ENCODE results near the gene INTS4.
A peak's percentile ranks its signal among the peaks of the same experiment; 100 is the strongest.
"Not testable (repeated sequence)": the region's sequence is repeated elsewhere in the genome, so short reads cannot be mapped to it uniquely, and the experiment has no call there.

The INTS4 gene

DNA sequence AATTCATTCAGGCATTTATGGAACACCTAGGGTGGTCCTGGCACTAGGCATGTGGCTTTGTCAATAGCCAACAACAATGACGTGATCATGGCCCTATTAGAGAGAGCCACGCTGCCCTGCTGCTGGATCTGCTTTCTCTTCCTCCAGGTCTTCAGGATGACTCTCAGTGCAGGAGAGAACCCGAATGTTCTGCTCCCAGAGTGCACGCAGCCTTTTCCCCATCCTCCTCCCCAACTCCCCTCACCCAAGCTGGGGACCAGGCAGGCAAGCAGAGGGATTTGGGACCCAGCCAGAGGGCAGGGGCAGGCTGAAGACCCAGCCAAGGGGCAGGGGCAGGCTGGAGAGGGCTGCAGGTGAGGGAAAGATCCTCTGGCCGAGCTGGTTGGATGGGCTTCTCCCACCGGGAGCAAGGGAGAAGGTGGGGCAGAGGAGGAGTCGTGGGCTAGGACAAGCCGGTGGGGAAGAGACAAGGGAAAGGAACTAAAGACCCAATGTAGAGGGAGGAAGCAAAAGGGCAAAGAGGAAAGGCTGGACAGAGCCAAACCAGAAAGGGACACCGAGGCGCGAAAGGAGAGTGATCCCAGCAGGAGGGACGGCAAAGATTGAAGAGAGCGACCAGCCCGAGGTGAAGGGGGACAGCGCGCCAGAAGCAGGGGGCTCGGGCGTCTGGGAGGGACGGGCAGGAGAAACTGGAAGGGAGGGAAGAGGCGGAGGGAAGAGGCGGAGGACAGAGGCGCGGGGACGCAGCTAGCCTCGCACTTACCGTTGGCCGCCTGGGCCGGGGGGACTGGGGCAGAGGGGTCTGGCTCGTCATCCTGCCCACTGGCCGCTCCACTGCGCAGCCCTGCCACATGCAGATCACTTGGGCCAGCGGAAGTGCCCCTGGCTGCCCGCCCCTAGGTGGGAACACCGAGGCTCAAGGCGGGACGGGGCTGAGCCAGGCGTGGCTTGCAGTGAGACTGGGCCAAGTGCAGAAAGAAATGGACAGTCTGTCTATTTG, 28.2 kb upstream of the INTS4 start, which contains the start of gene KCTD14:
Gene KCTD14 (minus strand): TSS at position 880 of the 1,000 bp plus-strand sequence. CDS start 27 bp downstream, at position 853.
- DNase-seq (ENCODE audit: low spot score): no peak

DNA sequence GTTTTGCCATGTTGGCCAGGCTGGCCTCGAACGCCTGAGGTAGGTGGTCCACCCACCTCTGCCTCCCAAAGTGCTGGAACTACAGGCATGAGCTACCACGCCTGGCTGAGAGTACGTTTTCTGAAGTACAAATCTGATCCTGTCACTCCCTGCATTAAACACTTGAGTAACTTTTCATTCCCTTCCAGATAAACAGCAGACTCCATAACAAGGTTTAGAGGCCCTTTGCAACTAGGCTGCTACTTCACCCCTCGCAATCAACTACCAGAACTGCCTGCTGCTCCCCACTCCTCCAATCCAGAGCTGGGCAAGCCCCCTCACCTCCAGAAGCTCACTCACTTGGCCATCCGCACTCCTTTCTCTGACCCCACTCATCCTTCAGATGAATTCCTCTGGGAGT, 27.1 kb upstream of the INTS4 start:
- DNase-seq (ENCODE audit: low spot score): no peak

DNA sequence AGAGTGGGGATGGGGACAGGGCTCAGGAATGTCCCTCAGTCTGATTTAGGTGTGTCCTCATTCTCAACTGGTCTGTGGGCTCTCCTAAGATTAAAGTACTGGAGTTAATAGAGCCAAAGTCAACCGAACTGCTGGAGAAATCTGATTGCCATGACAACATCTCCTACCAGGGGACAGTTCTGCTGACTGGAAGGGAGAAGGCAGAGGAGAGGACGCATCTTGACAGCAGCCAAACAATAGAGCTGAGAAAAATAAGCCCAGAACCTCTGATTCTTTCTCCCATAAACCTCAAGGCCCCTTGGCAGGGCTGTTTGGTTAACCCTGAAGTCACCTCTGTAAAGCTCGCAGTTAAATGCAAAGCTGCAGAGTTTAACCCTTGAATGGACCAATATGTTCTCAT, 25.8 kb upstream of the INTS4 start:
- no peak for DNase-seq (ENCODE audit: low spot score)

DNA sequence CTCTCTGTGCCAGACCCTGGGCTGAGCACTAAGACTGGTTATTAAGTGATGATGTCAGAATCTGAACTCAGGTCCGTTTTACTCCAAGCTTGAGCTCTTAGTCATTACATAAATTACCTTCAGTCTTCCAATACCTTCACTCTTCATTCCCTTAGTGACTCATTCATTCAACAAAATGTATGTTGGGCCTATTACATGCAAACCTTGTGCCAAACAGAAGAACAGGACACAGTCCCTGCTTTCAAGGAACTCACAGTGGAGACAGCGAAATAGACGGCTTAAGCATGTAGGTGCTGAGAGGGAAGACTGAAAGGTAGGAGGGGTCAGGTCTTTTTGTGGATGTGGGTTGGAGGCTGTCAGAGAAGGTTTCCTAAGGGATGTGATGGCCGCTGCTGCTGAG, 25.3 kb upstream of the INTS4 start:
- DNase-seq (ENCODE audit: low spot score): no peak

DNA sequence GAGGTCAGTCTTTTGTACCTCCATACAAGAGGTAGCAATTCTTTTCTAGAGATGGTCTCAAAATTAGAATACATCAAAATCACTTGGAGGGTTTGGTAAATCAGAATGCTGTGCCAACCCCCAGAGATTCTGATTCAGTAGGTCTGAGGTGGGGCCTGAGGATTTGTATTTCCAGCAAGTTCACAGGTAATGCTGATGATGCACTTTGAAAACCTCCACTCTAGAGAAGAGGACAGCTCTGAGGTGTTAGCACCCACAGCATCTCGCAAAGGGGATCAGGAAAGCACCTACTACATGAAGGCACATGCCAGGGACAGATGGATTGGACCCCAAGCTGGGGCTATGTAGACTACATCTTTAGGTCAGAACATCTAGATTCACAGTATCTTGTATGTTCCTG, 21.4 kb upstream of the INTS4 start:
- DNase-seq (ENCODE audit: low spot score): no peak

DNA sequence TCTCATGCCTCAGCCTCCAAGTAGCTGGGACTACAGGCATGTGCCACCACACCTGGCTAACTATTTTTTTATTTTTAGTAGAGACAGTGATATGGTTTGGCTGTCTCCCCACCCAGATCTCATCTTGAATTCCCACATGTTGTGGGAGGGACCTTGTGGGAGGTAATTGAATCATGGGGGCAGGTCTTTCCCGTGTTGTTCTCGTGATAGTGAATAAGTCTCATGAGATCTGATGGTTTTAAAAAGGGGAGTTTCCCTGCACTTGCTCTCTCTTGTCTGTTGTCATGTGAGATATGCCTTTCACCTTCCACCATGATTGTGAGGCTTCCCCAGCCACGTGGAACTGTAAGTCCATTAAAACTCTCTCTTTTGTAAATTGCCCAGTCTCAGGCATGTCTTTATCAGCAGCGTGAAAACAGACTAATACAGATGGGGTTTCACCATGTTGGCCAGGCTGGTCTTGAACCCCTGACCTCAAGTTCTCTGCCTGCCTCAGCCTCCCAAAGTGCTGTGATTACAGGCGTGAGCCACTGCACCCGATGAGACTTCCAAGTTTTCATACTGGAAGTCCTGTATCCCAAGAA, 20.6 kb upstream of the INTS4 start:
- DNase-seq (ENCODE audit: low spot score): not testable (repeated sequence)

DNA sequence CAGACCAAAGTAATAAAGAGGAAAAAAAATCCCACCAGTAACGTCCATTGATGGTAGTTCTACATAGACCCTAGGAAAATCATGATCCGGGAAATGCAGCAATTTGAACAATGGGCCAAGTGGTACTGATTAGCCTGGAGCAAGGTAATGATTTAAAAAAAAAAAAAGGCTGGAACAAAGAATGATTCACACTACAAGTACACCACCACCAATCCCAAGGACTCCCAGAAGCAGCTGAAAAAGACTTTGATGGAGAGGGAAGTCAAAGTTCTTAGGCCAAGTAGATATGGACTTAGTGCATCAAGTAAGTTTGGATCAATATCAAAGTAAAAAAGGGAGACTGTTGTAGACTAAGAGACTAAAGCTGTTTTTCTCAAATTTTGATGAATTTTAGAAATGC, 16.8 kb upstream of the INTS4 start:
- no peak for DNase-seq (ENCODE audit: low spot score)

DNA sequence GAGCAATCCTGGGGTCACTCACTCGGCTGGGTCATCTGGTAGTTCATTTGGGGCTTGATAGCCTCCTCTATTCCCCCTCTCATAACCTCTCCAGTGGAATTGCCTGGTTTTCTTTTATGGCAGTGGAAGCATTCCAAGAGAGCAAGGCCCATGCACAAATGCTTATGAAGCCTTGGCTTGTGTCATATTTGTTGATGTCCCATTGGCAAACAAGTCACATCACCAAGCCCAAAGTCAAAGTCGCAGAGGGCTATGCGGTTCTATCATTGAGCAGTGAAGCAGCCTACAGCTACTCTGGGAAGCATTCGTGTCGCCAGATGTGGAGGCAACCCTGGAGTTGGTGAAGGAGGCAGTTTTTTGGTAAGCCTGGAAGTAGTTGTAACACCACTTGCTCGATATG, 16.3 kb upstream of the INTS4 start:
- no peak for DNase-seq (ENCODE audit: low spot score)

DNA sequence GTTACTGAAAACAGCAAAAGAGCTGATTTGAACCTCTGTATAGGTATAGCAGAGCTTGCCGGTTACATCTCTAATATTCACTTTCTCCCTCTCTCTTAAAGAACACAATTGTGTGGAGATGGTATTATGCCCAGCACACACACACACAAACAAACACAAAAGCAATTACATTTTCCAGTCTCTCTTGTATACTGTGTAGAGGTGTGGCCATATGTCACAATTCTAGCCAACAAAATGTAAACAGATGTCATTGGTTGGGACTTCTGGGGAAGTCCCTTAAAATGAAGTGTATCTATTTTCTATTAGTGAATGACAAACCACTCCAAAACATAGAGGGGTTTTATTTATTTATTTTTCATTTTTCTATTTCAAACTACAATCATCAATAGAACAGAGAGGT, 15.8 kb upstream of the INTS4 start:
- no peak for DNase-seq (ENCODE audit: low spot score)

DNA sequence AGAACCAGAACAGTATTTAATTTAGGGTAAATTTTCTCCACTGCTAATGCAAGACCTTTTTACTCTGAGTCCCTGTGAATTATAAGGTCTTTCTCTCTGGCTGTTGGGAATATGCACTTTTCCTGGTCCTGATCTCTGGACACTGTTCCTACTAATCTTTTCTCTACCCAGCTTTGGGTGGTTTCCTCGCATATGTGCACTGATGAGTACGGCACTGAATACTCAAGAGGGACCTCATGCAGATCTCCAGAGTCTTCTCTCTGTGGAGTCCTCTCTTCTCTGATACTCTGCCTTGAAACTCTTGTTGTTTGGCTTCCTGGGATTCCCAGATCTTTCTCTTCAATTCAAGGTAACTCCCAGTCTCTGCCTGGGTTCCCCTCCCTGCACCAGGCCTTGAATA, 14.6 kb upstream of the INTS4 start:
- no peak for DNase-seq (ENCODE audit: low spot score)

DNA sequence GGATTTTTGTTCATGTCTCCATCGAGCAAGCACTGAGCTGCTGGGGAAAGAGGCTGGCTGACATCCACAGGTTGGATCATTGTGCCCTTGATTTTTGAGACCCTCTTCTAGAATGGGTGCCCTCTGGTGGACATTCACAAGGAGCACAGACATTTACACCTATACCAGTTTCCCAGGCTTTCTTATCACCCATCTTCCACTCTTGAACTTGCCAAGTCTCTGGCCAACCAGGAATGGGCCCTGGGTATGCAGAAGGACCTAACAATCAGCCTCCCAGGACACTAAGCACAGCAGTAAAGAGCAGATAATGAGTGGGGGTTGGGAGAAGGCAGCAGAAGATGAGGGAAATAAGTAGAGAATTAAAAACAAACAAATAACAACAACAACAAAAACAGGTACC, 5.7 kb upstream of the INTS4 start:
- DNase-seq (ENCODE audit: low spot score): peak; percentile 54

DNA sequence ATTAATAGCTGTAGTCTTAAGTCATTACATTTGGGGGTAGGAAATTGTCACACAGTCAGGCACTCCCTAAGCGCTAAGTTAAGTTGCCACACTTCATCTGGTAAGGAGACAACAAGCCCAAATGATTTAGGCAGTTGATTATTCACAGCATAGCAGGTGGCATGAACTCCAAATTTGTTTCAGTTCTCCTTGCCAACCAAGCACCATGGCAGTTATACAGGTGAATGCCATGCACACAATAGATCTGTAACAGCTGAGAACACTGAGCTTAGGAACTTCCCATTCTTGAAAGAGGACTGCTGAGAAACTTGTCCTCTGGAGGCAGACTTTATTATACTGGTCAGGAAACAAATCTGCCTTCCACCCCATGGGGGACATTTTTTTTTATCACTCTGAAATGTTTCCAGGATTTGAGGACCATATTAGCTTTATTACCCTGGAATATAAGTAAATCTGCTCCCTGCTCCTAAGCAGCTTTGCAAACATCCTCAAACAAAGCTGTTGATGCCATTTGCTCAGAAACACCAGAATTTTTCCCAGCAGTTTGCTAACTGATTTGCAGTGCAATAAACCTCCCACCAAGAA, 5.1 kb upstream of the INTS4 start:
- DNase-seq (ENCODE audit: low spot score): no peak

DNA sequence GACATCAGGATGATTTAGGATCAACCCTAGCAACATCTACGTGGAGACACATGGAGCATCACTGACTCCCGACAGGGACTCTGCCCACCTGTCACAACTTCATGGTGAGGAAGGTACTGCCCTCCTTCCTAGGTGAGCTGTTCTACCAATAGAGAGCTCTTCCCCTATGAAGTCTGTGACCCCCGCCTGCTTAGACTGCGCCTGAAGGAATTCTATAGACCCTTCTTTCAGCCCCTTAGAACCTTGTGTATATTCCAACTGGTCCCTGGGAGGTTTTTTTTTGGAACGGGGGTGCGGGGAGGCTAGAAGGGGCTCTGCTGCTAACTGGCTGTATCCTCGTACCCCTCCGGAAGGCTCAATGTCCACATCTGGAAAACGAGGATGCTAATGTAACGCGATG, 566 bp downstream of the INTS4 start:
- DNase-seq (ENCODE audit: low spot score): no peak

DNA sequence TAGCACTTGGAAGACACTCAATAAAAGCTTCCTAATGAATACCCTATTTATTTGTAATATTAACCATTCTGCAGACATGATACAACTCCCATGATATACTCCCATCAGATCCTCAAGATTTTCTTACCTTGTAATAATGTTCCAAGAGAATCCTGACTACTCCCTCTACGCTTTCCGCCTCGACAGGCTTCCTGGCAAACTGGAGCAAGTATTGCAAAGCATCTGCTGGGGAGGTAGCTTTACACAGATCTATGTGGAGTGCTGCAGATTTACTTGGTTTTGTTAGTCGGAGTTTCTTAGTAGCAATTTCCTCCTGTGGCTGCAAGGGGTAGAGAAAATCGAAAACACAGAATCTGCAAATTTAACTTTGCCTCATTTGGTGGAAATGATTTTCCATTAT, 3.5 kb downstream of the INTS4 start:
- no peak for DNase-seq (ENCODE audit: low spot score)

DNA sequence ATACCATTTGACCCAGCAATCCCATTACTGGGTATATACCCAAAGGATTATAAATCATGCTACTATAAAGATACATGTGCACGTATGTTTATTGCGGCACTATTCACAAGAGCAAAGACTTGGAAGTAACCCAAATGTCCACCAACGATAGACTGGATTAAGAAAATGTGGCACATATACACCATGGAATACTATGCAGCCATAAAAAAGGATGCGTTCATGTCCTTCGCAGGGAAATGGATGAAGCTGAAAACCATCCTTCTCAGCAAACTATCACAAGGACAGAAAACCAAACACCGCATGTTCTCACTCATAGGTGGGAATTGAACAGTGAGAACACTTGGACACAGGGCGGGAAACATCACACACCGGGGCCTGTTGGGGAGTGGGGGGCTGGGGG, 8.0 kb downstream of the INTS4 start:
- DNase-seq (ENCODE audit: low spot score): not testable (repeated sequence)

DNA sequence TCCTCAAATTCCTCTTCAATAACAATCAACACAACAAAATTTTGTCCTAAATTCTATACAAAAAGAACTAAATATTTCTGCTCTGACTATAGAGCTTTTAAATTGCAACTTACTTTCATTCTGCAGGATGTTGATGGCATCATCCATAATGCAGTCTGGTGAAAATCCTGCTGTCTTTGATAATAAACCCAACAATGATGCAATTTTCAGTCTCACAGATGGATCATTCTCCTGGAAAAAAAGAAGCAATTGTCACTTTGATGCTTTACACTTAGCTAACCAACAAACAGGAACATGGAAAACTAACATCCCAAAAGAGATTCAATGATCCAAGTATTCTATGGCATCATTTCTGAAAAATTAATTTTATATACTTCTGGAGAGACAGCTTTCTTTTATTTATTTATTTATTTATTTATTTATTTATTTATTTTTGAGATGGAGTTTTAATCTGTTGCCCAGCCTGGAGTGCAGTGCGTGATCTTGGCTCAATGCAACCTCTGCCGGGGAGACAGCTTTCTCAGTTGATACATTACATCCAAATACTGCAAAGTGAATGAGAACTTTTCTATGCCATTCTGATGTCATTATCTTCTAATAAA, 13.0 kb downstream of the INTS4 start:
- no peak for DNase-seq (ENCODE audit: low spot score)

DNA sequence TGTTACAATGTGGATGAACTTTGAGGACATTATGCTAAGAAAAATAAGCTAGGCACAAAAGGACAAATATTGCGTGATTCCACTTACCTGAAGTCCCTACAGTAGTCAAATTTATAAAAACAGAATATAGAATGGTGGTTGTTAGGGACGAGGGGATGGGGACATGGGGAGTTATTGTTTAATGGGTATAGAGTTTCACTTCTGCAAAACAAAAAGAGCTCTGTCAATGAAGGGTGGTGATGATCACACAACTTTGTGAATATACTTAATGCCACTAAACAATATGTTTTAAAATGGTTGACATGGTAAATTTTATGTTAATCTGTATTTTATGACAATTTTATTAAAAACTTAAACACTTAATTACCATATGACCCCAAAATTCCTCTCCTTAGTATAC, 26.1 kb downstream of the INTS4 start:
- no peak for DNase-seq (ENCODE audit: low spot score)

DNA sequence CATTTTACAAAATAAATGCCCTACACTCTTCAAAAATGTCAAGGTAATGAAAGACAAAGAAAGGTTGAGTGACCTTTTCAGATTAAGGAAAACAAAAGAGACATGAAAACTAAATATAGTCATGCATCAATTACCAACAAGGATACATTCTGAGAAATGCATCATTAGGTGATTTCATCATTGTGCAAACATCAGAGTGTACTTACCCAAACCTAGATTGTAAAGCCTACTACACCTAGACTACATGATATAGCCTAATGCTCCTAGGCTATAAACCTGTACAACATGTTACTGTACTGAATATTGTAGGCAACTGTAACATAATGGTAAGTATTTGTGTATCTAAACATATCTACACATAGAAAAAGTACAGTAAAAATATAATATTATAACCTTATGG, 26.7 kb downstream of the INTS4 start:
- DNase-seq (ENCODE audit: low spot score): no peak

DNA sequence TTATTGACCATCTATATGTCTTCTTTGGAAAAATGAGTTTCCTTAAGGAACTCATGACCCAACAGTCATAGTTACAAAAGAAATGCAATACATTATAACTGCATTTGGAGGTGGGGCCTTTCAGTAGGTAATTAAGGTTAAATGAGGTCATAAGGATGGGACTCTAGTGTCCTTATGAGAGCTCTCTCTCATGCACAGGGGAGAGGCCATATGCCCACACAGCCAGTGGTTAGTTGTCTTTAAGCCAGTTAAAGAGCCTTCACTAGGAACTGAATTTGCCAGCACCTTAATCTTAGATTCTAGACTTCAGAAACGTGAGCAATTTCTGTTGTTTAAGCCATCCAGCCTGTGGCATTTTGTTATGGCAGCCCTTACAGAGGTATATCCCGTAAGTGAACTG, 27.3 kb downstream of the INTS4 start:
- no peak for DNase-seq (ENCODE audit: low spot score)

DNA sequence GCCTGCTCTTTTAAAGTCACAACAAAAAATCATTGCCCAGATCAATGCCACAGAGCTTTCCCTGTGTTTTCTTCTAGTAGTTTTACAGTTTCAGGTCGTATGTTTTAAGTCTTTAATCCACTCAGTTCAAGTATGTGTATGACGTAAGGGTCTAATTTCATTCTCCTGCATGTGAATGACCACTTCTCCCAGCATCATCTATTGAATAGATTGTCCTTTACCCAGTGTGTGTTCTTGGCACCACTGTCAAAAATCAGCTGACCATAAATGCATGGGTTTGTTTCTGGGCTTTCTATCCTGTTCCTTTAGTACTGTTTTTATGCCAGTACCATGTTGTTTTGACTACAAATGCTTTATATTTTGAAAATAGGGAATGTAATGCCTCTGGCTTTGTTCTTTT, 28.1 kb downstream of the INTS4 start:
- DNase-seq (ENCODE audit: low spot score): no peak

DNA sequence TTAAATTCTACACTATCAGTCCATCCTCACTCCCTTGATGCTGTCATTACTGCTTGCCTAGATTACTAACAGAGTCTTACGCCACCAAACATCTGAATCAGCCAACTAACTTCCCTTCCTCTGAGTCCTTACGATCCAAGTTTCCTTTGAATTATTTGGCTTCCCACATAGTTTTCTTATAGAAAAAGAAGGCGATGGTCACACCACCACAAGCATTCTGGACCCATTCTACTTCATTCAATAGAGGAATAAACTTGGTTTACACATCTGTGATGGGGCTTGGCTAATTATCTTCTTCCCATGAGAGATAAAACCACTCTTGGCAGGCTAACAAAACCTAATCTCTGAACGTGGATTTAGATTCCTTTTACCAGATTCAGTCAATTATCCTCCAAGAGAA, 35.0 kb downstream of the INTS4 start:
- DNase-seq (ENCODE audit: low spot score): no peak

DNA sequence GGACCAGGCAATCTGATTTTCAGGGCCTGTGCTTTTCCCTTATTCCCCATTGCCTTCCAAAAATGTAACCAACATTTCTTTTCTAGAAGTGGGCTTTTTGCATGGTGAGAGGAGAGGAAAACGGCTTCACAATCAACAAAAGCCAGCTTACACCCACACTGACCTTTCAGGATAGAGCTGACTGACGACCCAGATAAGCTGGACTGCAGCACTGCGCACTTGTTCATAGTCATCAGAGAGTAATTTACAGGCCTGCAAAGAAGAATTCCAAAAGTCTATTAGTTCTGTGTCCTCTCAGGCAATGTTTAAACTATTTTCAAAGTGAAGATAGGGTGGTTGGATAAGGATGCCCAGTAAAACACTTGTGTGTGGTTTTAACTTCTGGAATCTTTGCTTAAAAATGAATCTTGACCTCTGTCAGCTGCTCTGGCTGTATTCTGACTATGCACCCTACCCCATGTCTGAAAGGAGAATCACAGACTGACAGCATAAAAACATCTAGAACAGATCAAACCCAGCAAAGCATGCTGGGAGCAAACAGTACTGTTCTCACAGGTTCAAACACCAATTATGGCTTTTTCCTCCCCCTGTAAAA, 35.8 kb downstream of the INTS4 start:
- not testable (repeated sequence) for DNase-seq (ENCODE audit: low spot score)
